Coronary artery (tissue), 2 donors: ENCODE data around the gene HOATZ.

ENCODE experiments used
- DNase-seq: peaks from one replicate; pipeline ENCODE4 v3.0.0-alpha.2; 2017; ENCODE audit warnings: low spot score
- H3K27ac ChIP-seq, 2 donors: fragments of 200-600 bp; sonication (generic); one replicate each; pipeline ENCODE4 v1.5.1; 2016 to 2019
- H3K4me3 ChIP-seq: fragments of 200-600 bp; sonication (generic); 2 replicates; pipeline ENCODE4 v1.5.1; 2016; ENCODE audit warnings: mild to moderate bottlenecking, moderate library complexity
- CTCF ChIP-seq: fragments of 200-600 bp; sonication (generic); IDR thresholded peaks from one replicate; pipeline ENCODE4 v1.5.1; 2019; ENCODE audit warnings: antibody characterized with exemption

HOATZ gene

GRCh38 chr11:111557425-111558111 lies 43.0 kb downstream of the HOATZ start:
- Histone ChIP-seq H3K27ac (peak overlapping the region in 1 of 2 donors; percentile 71), H3K4me3 (no peak overlapping the region)
- DNase-seq: no peak
- no peak for TF ChIP-seq CTCF

- no peak overlapping the region for H3K27ac ChIP-seq
- TF ChIP-seq CTCF: no peak
- DNase-seq: no peak
- no peak overlapping the region for H3K4me3 ChIP-seq
Measured at GRCh38 chr11:111559800-111560464, 45.4 kb downstream of the HOATZ start.

- Histone ChIP-seq H3K4me3 (no peak overlapping the region), H3K27ac (no peak overlapping the region)
- no peak for TF ChIP-seq CTCF
- DNase-seq: no peak
Measured at GRCh38 chr11:111560800-111561199, 46.2 kb downstream of the HOATZ start.

GRCh38 chr11:111561306-111561705 lies 46.7 kb downstream of the HOATZ start:
- TF ChIP-seq CTCF: no peak
- Histone ChIP-seq H3K4me3 (no peak overlapping the region), H3K27ac (no peak overlapping the region)
- no peak for DNase-seq

- Histone ChIP-seq H3K4me3 (no peak overlapping the region), H3K27ac (no peak overlapping the region)
- TF ChIP-seq CTCF: no peak
- DNase-seq: no peak
Measured at GRCh38 chr11:111561791-111562325, 47.3 kb downstream of the HOATZ start.

GRCh38 chr11:111562692-111563389 lies 48.3 kb downstream of the HOATZ start:
- Histone ChIP-seq H3K4me3 (no peak overlapping the region), H3K27ac (no peak overlapping the region)
- no peak for TF ChIP-seq CTCF
- DNase-seq: no peak
